CD4-positive, alpha-beta T cell treated with Interleukin-15 for 4 hours (primary cell): ENCODE data around the gene MAP3K7.

Source experiments
- DNase-seq: peaks from one replicate; pipeline ENCODE4 v3.0.0-alpha.2; 2020; ENCODE audit warnings: low spot score

Gene MAP3K7

GRCh38 chr6:90484385-90484784 is 102.5 kb downstream of the MAP3K7 start:
- DNase-seq: no peak

GRCh38 chr6:90483956-90484355 is 102.9 kb downstream of the MAP3K7 start:
- DNase-seq: no peak

GRCh38 chr6:90483116-90483839 is 103.6 kb downstream of the MAP3K7 start:
- no peak for DNase-seq

- DNase-seq: no peak
Measured at GRCh38 chr6:90480666-90481065, 106.2 kb downstream of the MAP3K7 start.

GRCh38 chr6:90479603-90479926 is 107.3 kb downstream of the MAP3K7 start:
- DNase-seq: no peak

GRCh38 chr6:90478789-90479602 is 107.9 kb downstream of the MAP3K7 start:
- DNase-seq: peak; percentile 91

GRCh38 chr6:90478278-90478677 is 108.6 kb downstream of the MAP3K7 start:
- no peak for DNase-seq

- no peak for DNase-seq
Measured at GRCh38 chr6:90477366-90477765, 109.5 kb downstream of the MAP3K7 start.

GRCh38 chr6:90472716-90473115 is 114.2 kb downstream of the MAP3K7 start:
- peak; percentile 47 for DNase-seq

- no peak for DNase-seq
Measured at GRCh38 chr6:90471263-90471662, 115.6 kb downstream of the MAP3K7 start.

GRCh38 chr6:90469906-90470305 is 117.0 kb downstream of the MAP3K7 start:
- DNase-seq: no peak

- no peak for DNase-seq
Measured at GRCh38 chr6:90468859-90469258, 118.0 kb downstream of the MAP3K7 start.

- no peak for DNase-seq
Measured at GRCh38 chr6:90468080-90468479, 118.8 kb downstream of the MAP3K7 start.

GRCh38 chr6:90467546-90467945 is 119.3 kb downstream of the MAP3K7 start:
- DNase-seq: no peak

GRCh38 chr6:90466154-90466940 is 120.5 kb downstream of the MAP3K7 start:
- DNase-seq: peak; percentile 29

- DNase-seq: no peak
Measured at GRCh38 chr6:90465686-90466085, 121.2 kb downstream of the MAP3K7 start.

GRCh38 chr6:90464507-90464906 is 122.4 kb downstream of the MAP3K7 start:
- no peak for DNase-seq

GRCh38 chr6:90463874-90464273 is 123.0 kb downstream of the MAP3K7 start:
- DNase-seq: no peak
